CD4-positive, alpha-beta T cell (primary cell): ENCODE measurements around the gene COA5. TPM values are rescaled to one million over a fixed set of nuclear protein-coding genes. Genes with fewer than 3 reads are reported as not detected.

Experiments used
- ATAC-seq: fragments of 200-7000 bp; cut with Tn5 transposase; one replicate; pipeline ENCODE4 v1.10.0; 2022; ENCODE audit warnings: mild to moderate bottlenecking; ENCODE audit not compliant: poor library complexity
- CTCF ChIA-PET: fragments of 350-600 bp; sonication (Branson Sonifier 250); formaldehyde crosslinking; loops from one replicate; lab custom pipeline; 2021; ENCODE audit warnings: antibody characterized with exemption, inconsistent platforms; lab: Charles Lee
- POLR2A ChIA-PET: fragments of 350-600 bp; sonication (Branson Sonifier 250); formaldehyde crosslinking; loops from one replicate; lab custom pipeline; 2021; ENCODE audit warnings: antibody characterized with exemption, inconsistent platforms; lab: Charles Lee
- DNase-seq, 14 experiments: peaks; one replicate each; pipeline ENCODE4 v3.0.0-alpha.2; 2013 to 2020; ENCODE audit warnings: mixed read lengths in 2 of 14
- H3K27ac ChIP-seq, 2 donors: one replicate each; pipeline versions ENCODE4 v1.5.1 to v1.7.0; 2013; ENCODE audit warnings: low read length in 2 of 2, low read depth in 1 of 2, mild to moderate bottlenecking in 1 of 2
- H3K27me3 ChIP-seq, 2 experiments: 1 replicate in 1 of 2; 2 replicates in 1 of 2; pipeline versions ENCODE4 v1.6.1 to v1.7.0; 2013; ENCODE audit warnings: low read length in 2 of 2, control low read depth in 1 of 2, mild to moderate bottlenecking in 1 of 2, moderate library complexity in 1 of 2; ENCODE audit not compliant: insufficient read depth in 2 of 2, control insufficient read depth in 1 of 2
- H3K36me3 ChIP-seq: one replicate; pipeline ENCODE4 v1.6.1; 2013; ENCODE audit warnings: low read length, control low read depth; ENCODE audit not compliant: insufficient read depth
- H3K4me1 ChIP-seq: one replicate; pipeline ENCODE4 v1.6.1; 2013; ENCODE audit warnings: low read length, control low read depth; ENCODE audit not compliant: insufficient read depth
- H3K4me3 ChIP-seq: one replicate; pipeline ENCODE4 v1.5.1; 2013; ENCODE audit warnings: mild to moderate bottlenecking, low read length, moderate library complexity
- H3K9me3 ChIP-seq, 2 experiments: 1 replicate in 1 of 2; 2 replicates in 1 of 2; pipeline versions ENCODE4 v1.6.1 to v1.7.0; 2013; ENCODE audit warnings: low read length in 2 of 2, mild to moderate bottlenecking in 2 of 2, control low read depth in 1 of 2, moderate library complexity in 1 of 2; ENCODE audit not compliant: control insufficient read depth in 1 of 2, insufficient read depth in 1 of 2
- H3K27ac Mint-ChIP-seq: one replicate; pipeline ENCODE4 v1.8.0; 2020; ENCODE audit warnings: mixed read lengths
- H3K27me3 Mint-ChIP-seq: one replicate; pipeline ENCODE4 v1.8.0; 2021; ENCODE audit warnings: mixed read lengths
- H3K36me3 Mint-ChIP-seq: one replicate; pipeline ENCODE4 v1.8.0; 2021; ENCODE audit warnings: low read depth, mixed read lengths
- H3K4me1 Mint-ChIP-seq: one replicate; pipeline ENCODE4 v1.8.0; 2021; ENCODE audit warnings: low read depth, mixed read lengths
- H3K4me3 Mint-ChIP-seq: one replicate; pipeline ENCODE4 v1.8.0; 2020; ENCODE audit warnings: mild to moderate bottlenecking, mixed read lengths
- H3K9me3 Mint-ChIP-seq: one replicate; pipeline ENCODE4 v1.8.0; 2020; ENCODE audit warnings: mixed read lengths
- CTCF ChIP-seq: fragments of 200-600 bp; IDR thresholded peaks from one replicate; pipeline ENCODE4 v1.8.0; 2022; ENCODE audit warnings: antibody characterized with exemption, mild to moderate bottlenecking
- intact Hi-C, 2 experiments: fragments of 100-400 bp; cut with DNase I in 1 of 2; cut with micrococcal nuclease in 1 of 2; formaldehyde crosslinking; loops; one replicate each; pipeline versions ENCODE4 v1.15.1 to v1.9.0; 2023 to 2025; cut with DNase I, micrococcal nuclease
- total RNA-seq, 174 experiments: library from RNA in 2 of 174; stranded (reverse) in 2 of 174; gene quantifications; one replicate each; pipeline ENCODE4 v1.2.3 and lab custom pipeline; 2021 to 2026

The COA5 gene
- total RNA-seq, 2 experiments from 2014 or later = 29.2 to 30.1 TPM

GRCh38 chr2:98585386-98585785 lies 22.9 kb downstream of the COA5 start:
- Histone ChIP-seq H3K4me1 (no peaks in the 10 kb centered on the region), H3K9me3 (no peaks in the 10 kb centered on the region), H3K4me3 (no peak overlapping the region), H3K27me3 (no peaks in the 10 kb centered on the region), H3K27ac (no peak overlapping the region), H3K36me3 (peaks cover 88% of the 10 kb centered on the region)
- Mint-ChIP-seq H3K4me3 (no peak overlapping the region), H3K27ac (no peak overlapping the region), H3K4me1 (peaks cover 10% of the 10 kb centered on the region), H3K36me3 (peaks cover 97% of the 10 kb centered on the region), H3K9me3 (no peaks in the 10 kb centered on the region), H3K27me3 (no peaks in the 10 kb centered on the region)
- intact Hi-C loops = no loop called here
- no peak for DNase-seq
- no peak for TF ChIP-seq CTCF
- no peak for ATAC-seq
- ChIA-PET CTCF (interaction anchor here (0.6 kb wide), 1 partner anchor 13 kb away, joined by 3 read pairs; no protein-coding TSS in a partner anchor), POLR2A (interaction anchor here (0.6 kb wide), 1 partner anchor 56 kb away, joined by 4 read pairs; no protein-coding TSS in a partner anchor)

- TF ChIP-seq CTCF = no peak
- no peak for DNase-seq
- no peak for ATAC-seq
- Histone ChIP-seq H3K9me3 (no peaks in the 10 kb centered on the region), H3K36me3 (peaks cover 90% of the 10 kb centered on the region), H3K27me3 (no peaks in the 10 kb centered on the region), H3K4me1 (no peaks in the 10 kb centered on the region), H3K4me3 (no peak overlapping the region), H3K27ac (no peak overlapping the region)
- Mint-ChIP-seq H3K36me3 (peaks cover 94% of the 10 kb centered on the region), H3K9me3 (no peaks in the 10 kb centered on the region), H3K4me3 (no peak overlapping the region), H3K27me3 (no peaks in the 10 kb centered on the region), H3K4me1 (peaks cover 9% of the 10 kb centered on the region), H3K27ac (no peak overlapping the region)
- POLR2A ChIA-PET = no interaction called here
- intact Hi-C loops = no loop called here
- CTCF ChIA-PET = no interaction called here
Measured at GRCh38 chr2:98583816-98584618, 24.3 kb downstream of the COA5 start.

- H3K27ac Mint-ChIP-seq = no peak overlapping the region
- H3K27me3 Mint-ChIP-seq = no peaks in the 10 kb centered on the region
- ATAC-seq (no peak), DNase-seq (no peak)
- no peaks in the 10 kb centered on the region for H3K9me3 ChIP-seq
- H3K4me1 Mint-ChIP-seq = peaks cover 5% of the 10 kb centered on the region
- H3K9me3 Mint-ChIP-seq = no peaks in the 10 kb centered on the region
- peaks cover 94% of the 10 kb centered on the region for H3K36me3 Mint-ChIP-seq
- ChIA-PET CTCF (no interaction called here), POLR2A (no interaction called here)
- H3K4me3 Mint-ChIP-seq = no peak overlapping the region
- no peak overlapping the region for H3K27ac ChIP-seq
- H3K4me3 ChIP-seq = no peak overlapping the region
- TF ChIP-seq CTCF = no peak
- no peaks in the 10 kb centered on the region for H3K27me3 ChIP-seq
- H3K36me3 ChIP-seq = peaks cover 95% of the 10 kb centered on the region
- H3K4me1 ChIP-seq = no peaks in the 10 kb centered on the region
- intact Hi-C loops = no loop called here
Measured at GRCh38 chr2:98583276-98583675, 25.0 kb downstream of the COA5 start.
